Astrocyte of the spinal cord (primary cell): ENCODE data around the gene KRT28.

Experiments used
- DNase-seq: peaks from one replicate; pipeline ENCODE4 v3.0.0; 2011; ENCODE audit warnings: low read depth, low spot score
- H3K4me3 ChIP-seq: 2 replicates; pipeline ENCODE4 v1.5.1; 2011; ENCODE audit warnings: low read depth, mild to moderate bottlenecking, low read length, moderate library complexity
- CTCF ChIP-seq: IDR thresholded peaks from 2 replicates; pipeline ENCODE4 v1.5.1; 2012; ENCODE audit warnings: low read depth, mild to moderate bottlenecking, low read length, inconsistent platforms
- in situ Hi-C: cut with HindIII; loops from 2 replicates; pipeline ENCODE4 v1.10.0; 2017; ENCODE audit warnings: low sequenced_read_pairs

Gene KRT28

DNA sequence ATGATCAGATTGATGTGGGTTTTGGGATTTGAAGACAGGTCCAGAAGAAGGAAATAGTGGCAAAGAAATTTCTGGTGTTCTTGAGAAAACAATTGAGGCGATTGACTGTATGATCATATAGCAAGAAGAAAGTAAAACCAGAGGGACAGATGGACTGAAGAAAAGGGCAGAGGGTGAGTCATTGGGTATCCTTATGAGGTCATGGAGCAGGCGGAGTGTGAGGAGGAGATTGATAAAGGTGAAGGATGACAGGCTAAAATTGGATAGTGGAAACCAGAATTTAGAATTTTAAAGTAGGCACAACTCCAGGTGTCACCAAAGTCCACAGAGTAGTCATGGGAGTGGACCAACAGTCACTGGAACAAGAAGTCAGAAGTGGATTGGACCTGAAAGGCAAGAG, 1.4 kb upstream of the KRT28 start:
- no peak for TF ChIP-seq CTCF
- H3K4me3 ChIP-seq, result no peak overlapping the region
- no peak for DNase-seq
- in situ Hi-C loops, result no loop called here

- H3K4me3 ChIP-seq, result no peak overlapping the region
- DNase-seq, result no peak
- no peak for TF ChIP-seq CTCF
- in situ Hi-C loops, result no loop called here
Observed at GRCh38 chr17:40800381-40800780, 622 bp upstream of the KRT28 start.

GRCh38 chr17:40796846-40797245, 2.9 kb downstream of the KRT28 start:
- in situ Hi-C loops, result no loop called here
- H3K4me3 ChIP-seq, result no peak overlapping the region
- no peak for DNase-seq
- TF ChIP-seq CTCF, result no peak

DNA sequence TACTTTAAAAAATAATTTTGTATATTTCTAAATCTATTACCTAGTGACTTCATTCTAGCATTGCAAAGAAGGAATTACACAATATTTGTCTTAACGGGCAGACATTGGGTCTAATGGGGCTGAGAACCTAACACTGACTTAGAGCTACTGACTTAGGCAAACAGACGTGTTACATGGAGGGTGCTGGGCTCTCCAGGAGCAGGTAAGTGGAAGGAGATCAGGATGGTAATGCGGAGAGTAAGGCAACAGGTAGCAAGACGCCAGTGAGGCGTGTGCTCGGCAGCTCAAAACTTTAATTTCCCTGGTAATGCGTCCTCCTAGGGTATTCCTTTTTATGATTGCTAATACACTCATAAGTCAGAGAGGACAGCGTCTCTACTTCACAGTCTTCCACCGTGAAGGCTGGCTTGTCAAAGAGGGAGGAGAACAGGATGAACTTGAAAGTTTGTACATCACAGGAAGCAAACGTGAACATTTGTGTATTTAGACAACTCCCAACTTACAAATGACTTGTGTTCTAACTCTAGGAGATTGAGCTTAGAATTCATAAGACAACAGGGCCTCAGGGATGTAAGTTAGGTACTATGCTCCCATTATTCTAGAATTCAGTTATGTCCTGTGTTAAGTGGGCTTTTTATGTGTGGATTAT, 4.6 kb downstream of the KRT28 start:
- in situ Hi-C loops, result no loop called here
- no peak for TF ChIP-seq CTCF
- H3K4me3 ChIP-seq, result no peak overlapping the region
- DNase-seq, result no peak

- no peak for DNase-seq
- in situ Hi-C loops, result no loop called here
- H3K4me3 ChIP-seq, result no peak overlapping the region
- TF ChIP-seq CTCF, result no peak
Observed at GRCh38 chr17:40794466-40794865, 5.3 kb downstream of the KRT28 start.

GRCh38 chr17:40793832-40794231, 5.9 kb downstream of the KRT28 start:
- H3K4me3 ChIP-seq, result no peak overlapping the region
- DNase-seq, result no peak
- in situ Hi-C loops, result no loop called here
- no peak for TF ChIP-seq CTCF
